Measurements from ENCODE around the gene HTT.

- TF ChIP-seq CTCF (IDR thresholded peaks at IDR 0.05; ENCODE audit: insufficient read depth, low read length) (no peak), GABPA (IDR thresholded peaks at IDR 0.05; ENCODE audit: low read depth) (no peak), REST (IDR thresholded peaks at IDR 0.05; ENCODE audit: insufficient replicate concordance, low read depth) (no peak)
These were observed 194.8 kb downstream of the HTT start for GRCh38 chr4:3269105-3269927.
